ENCODE measurements around the gene LMBR1L.
A peak's percentile ranks its signal among the peaks of the same experiment; 100 is the strongest.

LMBR1L gene

DNA sequence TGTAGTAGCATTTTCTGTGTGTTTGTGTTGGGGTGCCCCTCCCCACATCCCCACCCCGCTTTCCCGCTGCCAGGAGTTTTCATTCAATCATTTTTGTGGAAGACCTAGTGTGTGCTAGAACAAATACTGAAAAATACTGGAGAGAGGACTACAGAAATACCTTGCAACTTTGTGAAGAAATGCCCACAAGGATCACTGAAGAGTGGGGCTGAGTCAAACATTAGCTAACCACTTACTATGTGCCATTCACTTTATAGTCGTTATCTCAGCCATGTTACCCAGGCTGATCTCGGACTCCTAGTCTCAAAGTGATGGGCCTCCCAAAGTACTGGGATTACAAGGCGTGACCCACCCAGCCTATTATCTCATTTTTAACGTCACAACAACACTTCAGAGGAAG, 559 bp upstream of the LMBR1L start:
- DNase-seq: no peak

GRCh38 chr12:49109641-49110463, 795 bp downstream of the LMBR1L start:
- DNase-seq: no peak

DNA sequence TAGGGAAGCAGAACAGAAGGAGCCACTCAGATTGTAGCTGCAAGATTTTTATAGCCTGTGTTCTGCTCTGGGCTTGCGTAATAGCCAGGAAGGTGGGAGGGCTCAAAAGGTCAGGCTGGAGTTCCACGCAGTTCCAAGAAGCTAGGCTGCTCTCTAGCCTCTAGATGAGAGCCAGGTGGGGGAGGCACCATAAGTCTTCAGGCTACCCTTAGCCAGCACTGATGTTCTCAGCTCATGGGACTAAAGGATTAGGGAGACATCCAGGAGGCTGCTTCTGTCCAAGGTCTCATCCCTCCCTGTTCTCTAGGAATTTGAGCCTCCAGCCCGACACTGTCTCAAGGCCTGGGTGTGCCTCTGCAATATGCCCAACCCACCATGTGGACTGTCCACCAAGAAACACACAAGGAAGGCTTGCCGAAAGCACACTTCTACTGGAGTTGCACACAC, 1.7 kb downstream of the LMBR1L start:
- no peak for DNase-seq

- DNase-seq: peak; percentile 55
These were observed 5.1 kb downstream of the LMBR1L start for GRCh38 chr12:49105504-49106084.

DNA sequence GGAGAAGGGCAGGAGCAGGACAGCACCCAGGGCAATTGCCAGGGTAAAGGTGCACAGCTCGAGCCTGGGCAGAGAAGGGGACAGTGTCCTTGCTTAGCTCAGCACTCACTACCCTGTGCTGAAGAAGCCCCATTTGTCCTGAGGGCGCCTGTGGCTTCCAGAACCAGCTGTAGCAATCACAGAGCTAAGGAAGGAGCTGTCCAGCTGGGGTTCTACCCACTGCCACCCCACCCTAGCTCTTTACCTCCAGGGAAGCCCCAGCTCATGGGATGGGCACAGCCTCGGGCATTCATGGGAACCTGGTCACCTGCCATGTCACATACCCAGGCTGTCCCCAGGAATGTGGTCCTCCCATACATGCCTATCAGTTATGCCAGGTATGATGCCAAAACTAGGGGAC, 5.8 kb downstream of the LMBR1L start:
- no peak for DNase-seq

DNA sequence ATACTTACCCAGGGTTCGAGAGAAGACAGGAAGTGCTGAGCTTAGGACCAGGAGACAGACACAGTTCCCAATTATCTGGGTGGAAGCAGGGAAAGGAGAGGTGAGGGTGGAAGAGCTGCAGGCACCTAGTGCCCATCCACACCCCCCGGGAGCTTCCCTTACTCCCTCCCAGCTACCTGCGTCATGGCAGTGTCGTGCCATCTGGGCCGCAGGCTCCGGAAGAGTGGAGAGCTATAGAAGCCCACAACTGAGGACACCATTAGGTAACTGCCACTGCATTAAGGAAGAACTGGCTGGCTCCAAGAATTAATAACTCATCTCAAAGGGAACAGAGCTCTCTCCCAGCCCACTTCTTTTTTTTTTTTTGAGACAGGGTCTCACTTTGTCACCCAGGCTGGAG, 10.3 kb downstream of the LMBR1L start:
- DNase-seq: no peak

GRCh38 chr12:49098703-49099102, 11.9 kb downstream of the LMBR1L start:
- DNase-seq: no peak

GRCh38 chr12:49098035-49098451, 12.6 kb downstream of the LMBR1L start:
- peak; percentile 40 for DNase-seq

DNA sequence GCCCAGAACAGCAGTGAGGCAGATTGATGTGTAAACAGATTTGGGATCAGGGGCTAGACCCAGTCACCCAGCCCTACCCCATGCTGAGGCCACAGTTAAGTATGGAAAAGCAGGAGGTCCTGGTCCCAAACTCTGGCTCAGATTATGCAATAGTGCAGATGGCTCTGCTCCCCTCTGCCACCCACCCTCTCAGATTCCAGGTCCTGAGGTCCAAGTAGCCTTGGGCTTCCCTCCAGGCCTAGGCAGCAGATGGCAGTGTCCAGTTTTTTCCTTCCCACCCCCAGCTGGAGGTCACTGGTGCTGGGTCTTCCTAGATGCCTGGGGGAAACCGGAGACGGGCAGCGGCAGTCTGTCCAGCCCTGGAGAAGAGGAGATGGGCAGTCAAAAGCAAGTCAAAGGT, 13.3 kb downstream of the LMBR1L start:
- no peak for DNase-seq

DNA sequence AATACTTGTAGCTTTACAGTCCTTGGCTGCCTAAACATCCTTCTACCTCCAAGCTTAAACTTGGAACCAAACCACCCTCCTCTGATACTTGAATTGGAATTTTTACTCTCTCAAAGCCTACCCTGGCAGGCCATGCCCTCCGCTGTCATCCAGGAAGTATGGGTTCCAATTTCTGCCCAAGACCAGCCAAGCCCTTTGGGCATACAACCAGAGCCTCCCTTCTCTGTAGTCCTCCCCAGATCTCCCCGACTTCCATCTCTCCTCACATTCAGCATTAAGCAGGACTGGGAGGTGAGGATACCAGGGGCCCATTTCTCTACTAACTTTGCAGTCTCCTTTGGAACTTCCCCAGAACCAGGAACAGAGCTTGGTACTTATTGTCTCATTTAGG, 15.7 kb downstream of the LMBR1L start:
- no peak for DNase-seq

DNA sequence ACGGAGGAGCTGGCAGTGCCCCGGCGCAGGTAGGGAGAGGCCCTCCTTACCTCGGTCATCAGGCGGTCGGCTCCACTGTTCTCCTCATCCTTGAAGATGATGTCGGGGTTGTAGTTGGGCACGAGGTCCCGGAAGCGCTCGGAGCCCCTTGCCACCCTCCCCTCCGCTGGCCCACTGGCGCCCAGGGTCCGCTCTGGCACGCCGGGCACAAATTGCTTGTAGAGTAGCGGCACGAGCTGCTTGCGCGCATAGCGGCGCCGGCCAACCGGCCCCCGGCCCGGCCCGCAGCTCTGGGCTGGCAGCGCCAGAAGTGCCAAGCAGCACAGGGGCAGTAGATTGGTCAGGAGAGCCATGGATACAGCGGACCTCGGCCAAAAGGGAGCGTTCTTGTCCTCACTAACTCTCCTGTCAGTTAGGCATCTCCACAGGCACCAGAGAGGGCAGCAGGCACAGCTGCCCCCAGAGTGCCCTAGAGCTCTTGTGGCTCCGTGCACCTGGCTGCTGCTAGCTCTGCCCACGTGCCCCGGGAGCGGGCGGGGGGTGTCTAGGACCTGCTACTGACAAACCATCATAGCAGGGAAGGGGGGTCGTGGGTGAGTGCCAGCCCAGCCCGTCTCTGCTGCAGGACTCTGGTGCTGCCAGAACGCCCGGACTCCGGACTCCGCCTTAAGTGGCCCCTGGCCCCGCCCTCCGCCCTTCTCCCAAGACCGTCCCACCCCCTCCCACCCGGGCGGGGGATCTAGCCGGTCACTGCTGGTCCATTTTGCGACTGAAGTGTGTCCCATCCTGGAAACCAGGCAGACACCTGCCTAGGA, 16.3 kb downstream of the LMBR1L start, which contains the start of gene DHH:
Gene DHH (minus strand): TSS at position 642 of the 815 bp plus-strand sequence. CDS start 289 bp downstream, at position 353.
- peak; percentile 56 for DNase-seq

GRCh38 chr12:49093792-49094159, 16.9 kb downstream of the LMBR1L start:
- peak; percentile 41 for DNase-seq

GRCh38 chr12:49092816-49093406, 17.7 kb downstream of the LMBR1L start:
- no peak for DNase-seq

DNA sequence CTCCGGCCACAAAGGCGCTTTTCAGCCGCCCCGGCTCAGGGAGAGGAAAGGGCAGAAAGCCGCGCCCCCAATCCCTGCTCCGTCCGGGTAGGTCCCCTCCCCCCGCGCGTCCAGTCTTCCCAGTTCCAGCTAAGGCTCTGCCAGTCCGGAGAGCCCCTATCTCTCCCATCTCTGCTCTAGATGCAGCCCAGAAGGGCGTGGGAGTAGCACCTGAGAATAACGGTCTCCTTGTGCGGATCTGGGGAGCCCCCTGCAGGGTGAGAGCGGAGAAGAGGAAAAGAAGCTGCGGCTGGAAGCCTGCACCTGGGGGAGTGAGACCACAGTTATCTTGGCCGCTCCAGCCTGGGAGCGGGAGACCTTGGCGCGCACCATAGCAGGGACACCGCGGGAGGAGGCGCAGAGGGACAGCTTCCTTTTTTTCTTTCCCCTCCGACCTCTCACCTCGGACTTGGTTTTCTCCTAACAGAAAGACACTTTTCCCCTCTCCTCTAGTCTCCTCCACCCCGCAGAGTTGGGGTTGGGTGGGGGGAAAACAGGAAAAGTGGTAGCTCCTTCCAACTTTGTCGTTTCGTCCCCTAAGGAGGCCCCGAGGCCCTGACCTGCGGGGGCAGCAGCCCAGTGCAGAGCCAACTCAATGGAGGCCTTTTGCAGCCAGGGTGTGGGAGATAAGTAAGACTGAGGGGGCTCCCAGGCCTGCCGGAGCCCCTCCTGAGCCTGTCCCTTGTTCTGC, 18.4 kb downstream of the LMBR1L start:
- DNase-seq: peak; percentile 65

DNA sequence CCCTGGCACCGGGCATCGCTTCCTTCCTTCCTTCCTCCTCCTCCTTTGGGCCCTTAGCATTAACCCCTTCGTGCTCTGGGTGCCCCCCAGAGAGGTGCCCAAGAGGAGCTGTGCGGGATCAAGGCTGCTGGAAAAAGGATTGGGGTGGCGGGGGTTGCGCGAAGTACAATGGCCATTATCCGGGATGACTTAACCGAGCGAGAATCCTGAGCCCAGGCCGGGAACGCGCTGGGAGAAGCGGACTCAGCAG, 18.9 kb downstream of the LMBR1L start:
- no peak for DNase-seq

GRCh38 chr12:49091056-49091835, 19.4 kb downstream of the LMBR1L start:
- DNase-seq: peak; percentile 35

GRCh38 chr12:49089821-49090773, 20.6 kb downstream of the LMBR1L start:
- peak; percentile 80 for DNase-seq

- no peak for DNase-seq
These were observed 21.7 kb downstream of the LMBR1L start for GRCh38 chr12:49088932-49089330.

DNA sequence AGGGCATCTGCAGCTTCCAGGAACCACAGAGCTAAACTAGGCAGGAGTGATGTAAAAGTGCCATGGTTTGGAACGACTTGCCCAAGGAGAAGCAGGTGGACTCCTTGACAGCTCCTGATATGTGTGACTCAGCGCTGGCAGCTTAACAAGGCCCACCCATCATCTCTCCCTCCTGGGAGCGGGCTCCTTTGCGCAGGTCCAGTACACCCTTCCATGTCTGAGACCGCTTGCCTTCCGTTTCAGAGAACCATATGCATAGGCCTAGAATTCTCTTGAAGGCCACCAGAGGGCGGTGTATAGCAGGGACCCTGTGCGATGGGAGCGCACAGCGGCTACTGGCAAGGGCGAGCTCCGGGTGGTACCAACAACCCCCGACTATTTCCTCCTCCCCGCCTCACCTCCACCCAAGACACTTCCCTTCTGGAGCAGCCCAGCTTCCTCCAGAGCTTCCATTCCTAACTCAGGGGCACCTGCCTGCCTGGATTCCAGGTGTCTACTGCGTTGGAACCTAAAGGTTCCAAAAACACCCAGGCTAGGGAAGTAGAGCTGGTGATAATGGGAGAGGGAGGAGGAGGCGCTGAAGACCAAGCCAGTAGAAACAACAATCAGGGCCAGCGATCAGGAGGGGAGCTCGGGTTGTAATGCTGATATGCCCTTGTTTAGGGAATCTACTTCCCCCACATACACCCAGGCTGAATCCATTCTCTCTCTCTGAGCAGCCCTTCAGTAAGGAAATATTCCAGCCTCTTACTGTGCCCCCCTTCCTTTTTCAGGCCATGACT, 22.3 kb downstream of the LMBR1L start:
- peak; percentile 72 for DNase-seq

GRCh38 chr12:49086116-49086515, 24.5 kb downstream of the LMBR1L start:
- no peak for DNase-seq
